ENCODE data around the gene B3GNT4.

GRCh38 chr12:122200541-122201175 is 2.9 kb upstream of the B3GNT4 start:
- TF ChIP-seq CTCF (IDR thresholded peaks at IDR 0.05; ENCODE audit: insufficient read depth, low read length, poor library complexity, severe bottlenecking) (no peak), EZH2phosphoT487 (conservative IDR thresholded peaks at IDR 0.05; ENCODE audit: low read length) (no peak)
